Activated naive CD4-positive, alpha-beta T cell treated with anti-CD3 and anti-CD28 coated beads for 36 hours (primary cell): ENCODE results near the gene TFRC. TPM values are rescaled to one million over a fixed set of nuclear protein-coding genes. Genes with fewer than 3 reads are reported as not detected.
"Not testable (repeated sequence)": the region's sequence is repeated elsewhere in the genome, so short reads cannot be mapped to it uniquely, and the experiment has no call there.

ENCODE experiments used
- CTCF ChIA-PET: fragments of 350-600 bp; sonication (Branson Sonifier 250); formaldehyde crosslinking; loops from one replicate; lab custom pipeline; 2021; ENCODE audit warnings: antibody characterized with exemption; lab: Charles Lee
- DNase-seq: peaks from one replicate; pipeline ENCODE4 v3.0.0-alpha.2; 2020
- H3K27ac Mint-ChIP-seq: one replicate; pipeline ENCODE4 v1.8.0; 2021; ENCODE audit warnings: mild to moderate bottlenecking, mixed read lengths
- H3K27me3 Mint-ChIP-seq: one replicate; pipeline ENCODE4 v1.8.0; 2021; ENCODE audit warnings: low read depth, mixed read lengths
- H3K36me3 Mint-ChIP-seq: one replicate; pipeline ENCODE4 v1.8.0; 2021; ENCODE audit warnings: low read depth, mixed read lengths
- H3K4me1 Mint-ChIP-seq: one replicate; pipeline ENCODE4 v1.8.0; 2021; ENCODE audit warnings: low read depth, mixed read lengths
- H3K4me3 Mint-ChIP-seq: one replicate; pipeline ENCODE4 v1.8.0; 2021; ENCODE audit warnings: mild to moderate bottlenecking, moderate library complexity, mixed read lengths
- H3K9me3 Mint-ChIP-seq: one replicate; pipeline ENCODE4 v1.8.0; 2021; ENCODE audit warnings: mixed read lengths
- intact Hi-C: fragments of 100-400 bp; cut with micrococcal nuclease; formaldehyde crosslinking; loops from one replicate; pipeline ENCODE4 v1.15.1; 2023
- total RNA-seq, 2 experiments: library from RNA; stranded (reverse); gene quantifications; one replicate each; pipeline ENCODE4 v1.2.3, GENCODE V29; 2021

TFRC gene
- total RNA-seq, 2 experiments from 2014 or later = 436 to 442 TPM

DNA sequence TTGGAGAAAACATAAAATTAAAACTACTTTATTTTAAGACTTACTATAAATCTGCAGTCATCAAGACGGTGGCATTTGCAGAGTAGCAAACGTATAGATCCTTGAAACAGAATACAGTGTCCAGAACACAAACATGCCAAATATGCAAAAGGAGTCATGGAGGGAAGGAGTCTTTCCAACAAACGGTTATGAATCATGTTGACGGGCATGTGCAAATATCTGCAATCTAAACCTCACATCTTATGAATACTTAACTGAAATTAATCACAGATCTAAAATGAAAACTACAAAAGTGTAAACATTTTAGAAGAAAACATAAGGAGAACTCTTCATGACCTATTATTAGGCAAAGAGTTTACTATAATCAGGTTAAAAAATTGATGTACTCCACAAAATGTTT lies 69.4 kb downstream of the TFRC start:
- no peak overlapping the region for H3K27ac Mint-ChIP-seq
- peaks cover 4% of the 10 kb centered on the region for H3K27me3 Mint-ChIP-seq
- intact Hi-C loops = no loop called here
- no peak overlapping the region for H3K4me3 Mint-ChIP-seq
- no peak for DNase-seq
- H3K9me3 Mint-ChIP-seq = peaks cover 12% of the 10 kb centered on the region
- peaks cover 1% of the 10 kb centered on the region for H3K36me3 Mint-ChIP-seq
- H3K4me1 Mint-ChIP-seq = no peaks in the 10 kb centered on the region
- CTCF ChIA-PET = interaction anchor here (0.5 kb wide), 1 partner anchor 194 kb away, joined by 4 read pairs; no protein-coding TSS in a partner anchor

DNA sequence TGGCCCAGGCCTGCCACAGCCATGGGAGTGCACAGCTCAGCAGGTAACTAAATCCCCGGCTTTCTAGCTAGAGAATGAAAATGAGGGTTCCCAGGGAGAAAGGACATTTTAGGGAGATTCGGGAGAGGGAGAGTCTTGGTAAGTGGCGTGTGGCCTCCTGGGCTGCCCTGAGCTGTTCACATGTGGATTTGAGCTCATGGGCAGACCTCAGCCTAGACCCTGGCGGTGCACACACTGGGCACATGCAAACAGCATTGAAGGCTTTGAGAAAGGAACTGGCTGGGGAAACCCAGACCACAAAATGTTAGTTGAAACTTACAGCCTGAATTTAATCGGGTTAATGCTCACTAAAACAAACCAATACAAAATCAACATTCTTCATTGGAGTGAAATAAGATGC lies 72.4 kb downstream of the TFRC start:
- intact Hi-C loops = no loop called here
- peaks cover 12% of the 10 kb centered on the region for H3K9me3 Mint-ChIP-seq

DNA sequence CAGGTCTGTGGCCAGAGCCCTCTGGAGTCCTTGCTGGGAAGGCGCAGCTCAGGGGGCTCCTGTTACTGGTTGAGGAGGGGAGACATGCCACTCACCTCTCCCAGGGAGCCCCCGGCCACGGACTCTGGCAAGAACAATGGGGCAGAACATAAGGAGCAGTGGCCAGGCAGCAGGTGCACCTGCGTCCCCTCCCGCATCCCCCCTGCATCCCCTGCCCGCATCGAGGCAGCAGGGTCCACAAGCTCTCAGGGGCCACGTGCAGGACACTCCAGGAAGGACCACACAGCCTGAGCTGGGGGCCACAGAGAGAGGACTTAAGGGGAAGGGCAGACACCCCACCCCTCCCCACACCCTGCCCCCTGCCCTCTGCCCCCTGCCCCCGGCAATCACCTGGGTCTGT lies 73.0 kb downstream of the TFRC start:
- Mint-ChIP-seq H3K4me1 (no peaks in the 10 kb centered on the region), H3K36me3 (peaks cover 1% of the 10 kb centered on the region), H3K4me3 (no peak overlapping the region), H3K27me3 (peaks cover 4% of the 10 kb centered on the region), H3K27ac (no peak overlapping the region), H3K9me3 (peaks cover 12% of the 10 kb centered on the region)
- intact Hi-C loops = no loop called here
- no peak for DNase-seq
- CTCF ChIA-PET = no interaction called here

More for the DNA sequence above, 72.4 kb downstream of the TFRC start:
- no peaks in the 10 kb centered on the region for H3K4me1 Mint-ChIP-seq
- no peak for DNase-seq
- peaks cover 1% of the 10 kb centered on the region for H3K36me3 Mint-ChIP-seq
- peaks cover 4% of the 10 kb centered on the region for H3K27me3 Mint-ChIP-seq
- no peak overlapping the region for H3K4me3 Mint-ChIP-seq
- CTCF ChIA-PET = no interaction called here
- H3K27ac Mint-ChIP-seq = no peak overlapping the region

DNA sequence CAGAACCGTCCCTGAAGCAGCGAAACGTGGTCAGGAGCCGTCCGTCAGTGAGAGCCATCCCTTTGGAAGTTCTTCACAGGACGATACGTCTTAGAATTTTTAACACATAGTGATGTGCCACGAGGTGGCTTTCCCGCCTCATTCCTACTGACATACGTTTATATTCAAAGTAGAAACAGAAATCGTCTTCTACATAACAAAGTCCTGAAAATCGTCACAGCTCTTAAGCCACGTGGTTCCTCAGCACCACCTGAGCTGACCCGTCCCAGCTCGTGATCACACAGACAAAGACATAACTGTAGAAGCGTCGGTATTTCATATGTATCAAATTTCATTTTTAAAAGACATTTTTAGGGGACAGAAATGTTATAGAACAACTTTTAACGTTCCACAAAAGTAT lies 73.5 kb downstream of the TFRC start:
- intact Hi-C loops = no loop called here
- Mint-ChIP-seq H3K4me3 (no peak overlapping the region), H3K36me3 (peaks cover 1% of the 10 kb centered on the region), H3K4me1 (no peaks in the 10 kb centered on the region), H3K27ac (no peak overlapping the region), H3K9me3 (peaks cover 12% of the 10 kb centered on the region), H3K27me3 (peaks cover 4% of the 10 kb centered on the region)
- DNase-seq = no peak
- CTCF ChIA-PET = no interaction called here

DNA sequence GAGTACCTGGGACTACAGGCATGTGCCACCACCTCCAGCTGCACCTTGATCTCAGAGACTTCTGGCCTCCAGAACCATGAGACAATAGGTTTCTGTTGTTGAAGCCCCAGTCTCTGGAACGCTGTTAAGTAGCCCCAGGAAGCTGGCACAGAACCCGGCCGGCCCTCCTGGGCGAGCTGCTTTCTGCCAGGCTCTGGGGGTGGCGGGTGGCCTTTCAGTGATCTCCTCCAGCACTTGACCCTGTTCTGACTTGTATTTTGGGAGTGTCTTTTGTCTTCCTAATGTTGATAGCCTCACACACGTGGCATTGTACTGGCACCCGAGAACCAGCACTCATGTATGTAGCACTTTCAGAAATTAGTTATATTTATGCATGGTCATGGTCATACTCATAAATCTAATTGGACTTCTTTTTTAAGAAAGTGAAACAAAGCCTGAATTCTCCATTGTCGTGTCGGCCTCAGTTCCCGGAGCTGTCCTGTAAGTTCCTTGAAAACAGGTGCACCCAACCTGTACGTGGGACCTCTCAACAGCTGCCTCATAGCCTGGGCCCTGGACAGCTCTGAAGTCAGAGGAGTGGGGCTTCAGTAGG lies 74.0 kb downstream of the TFRC start:
- Mint-ChIP-seq H3K4me3 (no peak overlapping the region), H3K36me3 (peaks cover 1% of the 10 kb centered on the region), H3K27ac (no peak overlapping the region), H3K9me3 (peaks cover 12% of the 10 kb centered on the region), H3K4me1 (no peaks in the 10 kb centered on the region), H3K27me3 (peaks cover 4% of the 10 kb centered on the region)
- no peak for DNase-seq
- intact Hi-C loops = no loop called here
- CTCF ChIA-PET = no interaction called here

DNA sequence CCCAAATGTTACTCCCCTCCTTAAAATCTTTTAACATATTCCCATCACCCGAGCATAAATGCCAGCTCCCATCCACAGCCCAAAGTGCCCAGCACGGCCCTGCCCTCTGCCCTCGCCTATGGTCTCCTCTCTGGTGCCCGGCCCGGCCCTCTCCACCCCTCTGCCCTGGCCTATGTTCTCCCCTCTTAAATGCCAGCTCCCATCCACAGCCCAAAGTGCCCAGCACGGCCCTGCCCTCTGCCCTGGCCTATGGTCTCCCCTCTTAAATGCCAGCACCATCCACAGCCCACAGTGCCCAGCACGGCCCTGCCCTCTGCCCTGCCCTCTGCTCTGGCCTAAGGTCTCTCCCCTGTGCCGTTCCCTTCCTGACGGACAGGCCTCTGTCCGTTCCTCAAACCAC lies 76.6 kb downstream of the TFRC start:
- H3K4me1 Mint-ChIP-seq, intact Hi-C loops, H3K27ac Mint-ChIP-seq, DNase-seq, H3K4me3 Mint-ChIP-seq, H3K9me3 Mint-ChIP-seq, CTCF ChIA-PET, H3K36me3 Mint-ChIP-seq: not testable (repeated sequence)
- peaks cover 14% of the 10 kb centered on the region for H3K27me3 Mint-ChIP-seq

DNA sequence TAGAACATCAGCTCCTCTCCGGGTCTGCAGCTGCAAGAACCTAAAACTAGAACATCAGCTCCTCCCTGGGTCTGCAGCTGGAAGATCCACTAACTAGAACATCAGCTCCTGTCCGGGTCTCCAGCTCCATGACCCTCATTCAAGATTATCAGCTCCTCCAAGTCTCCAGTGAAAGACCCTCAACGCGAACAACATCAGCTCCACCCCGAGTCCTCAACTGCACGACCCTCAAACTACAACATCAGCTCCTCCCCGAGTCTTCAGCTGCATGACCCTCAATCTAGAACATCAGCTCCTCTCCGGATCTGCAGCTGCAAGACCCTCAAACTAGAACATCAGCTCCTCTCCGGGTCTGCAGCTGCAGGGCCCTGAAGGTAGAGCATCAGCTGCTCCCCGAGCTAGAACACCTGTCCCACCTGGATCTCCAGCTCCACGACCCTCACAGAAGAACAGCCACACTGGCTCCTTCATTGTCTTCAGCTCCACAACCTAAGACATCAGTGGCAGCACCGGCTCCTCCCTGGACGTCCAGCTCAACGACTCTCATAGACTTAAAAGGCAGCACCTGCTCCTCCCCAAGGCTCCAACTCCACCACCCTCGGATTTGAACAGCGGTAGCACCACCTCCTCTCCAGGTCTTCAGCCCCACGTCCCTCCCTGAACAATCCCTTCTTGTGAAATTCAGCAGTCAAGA lies 77.4 kb downstream of the TFRC start:
- peaks cover 13% of the 10 kb centered on the region for H3K27me3 Mint-ChIP-seq
- H3K9me3 Mint-ChIP-seq, H3K4me1 Mint-ChIP-seq, H3K36me3 Mint-ChIP-seq, intact Hi-C loops, H3K4me3 Mint-ChIP-seq, H3K27ac Mint-ChIP-seq, DNase-seq: not testable (repeated sequence)
- CTCF ChIA-PET = interaction anchor here (0.9 kb wide), 1 partner anchor 192 kb away, joined by 3 read pairs; no protein-coding TSS in a partner anchor

DNA sequence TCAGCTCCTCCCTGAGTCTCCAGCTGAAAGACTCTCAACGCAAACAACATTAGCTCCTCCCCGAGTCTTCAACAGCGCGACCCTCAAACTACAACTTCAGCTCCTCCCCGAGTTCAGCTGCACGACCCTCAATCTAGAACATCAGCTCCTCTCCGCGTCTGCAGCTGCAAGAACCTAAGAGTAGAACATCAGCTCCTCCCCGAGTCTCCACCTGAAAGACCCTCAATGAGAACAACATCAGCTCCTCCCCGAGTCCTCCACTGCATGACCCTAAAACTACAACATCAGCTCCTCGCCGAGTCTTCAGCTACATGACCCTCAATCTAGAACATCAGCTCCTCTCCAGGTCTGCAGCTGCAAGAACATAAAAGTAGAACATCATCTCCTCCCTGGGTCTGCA lies 78.3 kb downstream of the TFRC start:
- Mint-ChIP-seq H3K4me1 (no peaks in the 10 kb centered on the region), H3K4me3 (no peak overlapping the region), H3K27me3 (peaks cover 11% of the 10 kb centered on the region), H3K9me3 (no peaks in the 10 kb centered on the region), H3K36me3 (no peaks in the 10 kb centered on the region), H3K27ac (no peak overlapping the region)
- CTCF ChIA-PET = interaction anchor here (0.6 to 1.9 kb wide), 4 partner anchors 153 to 294 kb away, joined by 3 to 5 read pairs (median 4); no protein-coding TSS in a partner anchor
- DNase-seq = no peak
- intact Hi-C loops = loop anchor here (2.0 kb wide), 1 partner anchor 63 kb away; no protein-coding TSS in a partner anchor

DNA sequence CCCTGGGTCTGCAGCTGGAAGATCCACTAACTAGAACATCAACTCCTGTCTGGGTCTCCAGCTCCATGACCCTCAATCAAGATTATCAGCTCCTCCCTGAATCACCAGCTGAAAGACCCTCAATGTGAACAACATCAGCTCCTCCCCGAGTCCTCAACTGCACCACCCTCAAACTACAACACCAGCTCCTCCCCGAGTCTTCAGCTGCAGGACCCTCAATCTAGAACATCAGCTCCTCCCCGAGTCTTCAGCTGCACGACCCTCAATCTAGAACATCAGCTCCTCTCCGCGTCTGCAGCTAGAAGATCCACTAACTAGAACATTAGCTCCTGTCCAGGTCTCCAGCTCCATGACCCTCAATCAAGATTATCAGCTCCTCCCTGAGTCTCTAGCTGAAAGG lies 79.2 kb downstream of the TFRC start:
- H3K36me3 Mint-ChIP-seq = not testable (repeated sequence)
- CTCF ChIA-PET = interaction anchor here (0.6 to 1.9 kb wide), 3 partner anchors 152 to 1940 kb away, joined by 4 to 5 read pairs (median 5); no protein-coding TSS in a partner anchor
- intact Hi-C loops = loop anchor here (2.0 kb wide), 1 partner anchor 62 kb away; no protein-coding TSS in a partner anchor

DNA sequence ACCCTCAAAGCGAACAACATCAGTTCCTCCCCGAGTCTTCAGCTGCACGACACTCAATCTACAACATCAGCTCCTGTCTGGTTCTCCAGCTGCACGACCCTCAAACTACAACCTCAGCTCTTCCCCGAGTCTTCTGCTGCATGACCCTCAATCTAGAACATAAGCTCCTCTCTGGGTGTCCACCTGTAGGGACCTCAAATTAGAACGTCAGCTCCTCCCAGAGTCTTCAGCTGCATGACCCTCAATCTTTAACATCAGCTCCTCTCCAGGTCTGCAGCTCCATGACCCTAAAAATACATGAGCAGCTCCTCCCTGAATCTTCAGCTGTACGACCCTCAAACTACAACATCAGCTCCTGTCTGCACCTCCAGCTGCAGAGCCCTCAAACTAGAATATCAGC lies 80.7 kb downstream of the TFRC start:
- H3K4me3 Mint-ChIP-seq, H3K9me3 Mint-ChIP-seq, intact Hi-C loops, H3K27me3 Mint-ChIP-seq, DNase-seq, H3K36me3 Mint-ChIP-seq, H3K4me1 Mint-ChIP-seq, H3K27ac Mint-ChIP-seq: not testable (repeated sequence)
- CTCF ChIA-PET = interaction anchor here (0.6 to 1.9 kb wide), 2 partner anchors 60 to 272 kb away, joined by 4 to 5 read pairs; no protein-coding TSS in a partner anchor

More for the DNA sequence above, 79.2 kb downstream of the TFRC start:
- not testable (repeated sequence) for H3K9me3 Mint-ChIP-seq, H3K4me1 Mint-ChIP-seq, DNase-seq, H3K27me3 Mint-ChIP-seq, H3K4me3 Mint-ChIP-seq, H3K27ac Mint-ChIP-seq

DNA sequence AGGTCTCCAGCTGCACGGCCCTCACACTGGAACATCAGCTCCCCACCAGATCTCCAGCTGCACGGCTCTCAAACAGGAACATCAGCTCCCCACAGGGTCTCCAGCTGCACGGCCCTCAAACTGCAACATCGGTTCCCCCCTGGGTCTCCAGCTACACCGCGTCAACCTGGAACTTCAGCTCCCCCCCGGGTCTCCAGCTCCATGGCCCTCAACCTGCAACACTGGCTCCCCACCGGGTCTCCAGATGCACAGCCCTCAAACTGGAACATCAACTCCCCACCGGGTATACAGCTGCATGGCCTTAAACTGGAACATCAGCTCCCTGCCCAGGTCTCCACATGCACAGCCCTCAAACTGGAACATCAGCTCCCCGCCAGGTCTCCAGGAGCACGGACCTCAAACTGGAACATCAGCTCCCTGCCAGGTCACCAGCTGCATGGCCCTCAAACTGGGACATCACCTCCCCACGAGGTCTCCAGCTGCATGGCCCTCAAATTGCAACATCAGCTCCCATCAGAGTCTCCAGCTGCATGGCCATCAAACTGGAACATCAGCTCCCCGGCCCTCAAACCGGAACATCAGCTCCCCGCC lies 81.4 kb downstream of the TFRC start:
- intact Hi-C loops, DNase-seq, H3K9me3 Mint-ChIP-seq, H3K27ac Mint-ChIP-seq, H3K27me3 Mint-ChIP-seq, H3K4me3 Mint-ChIP-seq, H3K4me1 Mint-ChIP-seq, H3K36me3 Mint-ChIP-seq: not testable (repeated sequence)
- CTCF ChIA-PET = interaction anchor here (1.0 to 1.9 kb wide), 2 partner anchors 59 to 523 kb away, joined by 5 read pairs; no protein-coding TSS in a partner anchor

DNA sequence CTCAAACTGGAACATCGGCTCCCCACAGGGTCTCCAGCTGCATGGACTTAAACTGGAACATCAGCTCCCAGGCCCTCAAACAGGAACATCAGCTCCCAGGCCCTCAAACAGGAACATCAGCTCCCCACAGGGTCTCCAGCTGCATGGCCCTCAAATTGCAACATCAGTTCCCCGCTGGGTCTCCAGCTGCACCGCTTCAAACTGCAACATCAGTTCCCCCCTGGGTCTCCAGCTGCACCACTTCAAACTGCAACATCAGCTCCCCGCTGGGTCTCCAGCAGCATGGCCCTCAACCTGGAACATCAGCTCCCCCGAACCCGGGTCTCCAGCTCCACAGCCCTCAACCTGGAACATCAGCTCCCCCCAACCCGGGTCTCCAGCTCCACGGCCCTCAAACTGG lies 82.0 kb downstream of the TFRC start:
- Mint-ChIP-seq H3K4me1 (no peaks in the 10 kb centered on the region), H3K4me3 (no peak overlapping the region), H3K9me3 (no peaks in the 10 kb centered on the region), H3K27me3 (peaks cover 10% of the 10 kb centered on the region), H3K36me3 (no peaks in the 10 kb centered on the region), H3K27ac (no peak overlapping the region)
- DNase-seq = no peak
- intact Hi-C loops = no loop called here
- CTCF ChIA-PET = interaction anchor here (1.0 to 1.9 kb wide), 2 partner anchors 59 to 524 kb away, joined by 5 read pairs; no protein-coding TSS in a partner anchor
